GM18873 (cell line): ENCODE measurements around the gene TMEM220.

Experiments used
- ATAC-seq: cut with Tn5 transposase; IDR thresholded peaks from one replicate; pipeline ENCODE4 v1.9.1; 2021; ENCODE audit warnings: mild to moderate bottlenecking, moderate library complexity, moderate number of reproducible peaks; ENCODE audit not compliant: unreplicated experiment, low FRiP score

TMEM220 gene

DNA sequence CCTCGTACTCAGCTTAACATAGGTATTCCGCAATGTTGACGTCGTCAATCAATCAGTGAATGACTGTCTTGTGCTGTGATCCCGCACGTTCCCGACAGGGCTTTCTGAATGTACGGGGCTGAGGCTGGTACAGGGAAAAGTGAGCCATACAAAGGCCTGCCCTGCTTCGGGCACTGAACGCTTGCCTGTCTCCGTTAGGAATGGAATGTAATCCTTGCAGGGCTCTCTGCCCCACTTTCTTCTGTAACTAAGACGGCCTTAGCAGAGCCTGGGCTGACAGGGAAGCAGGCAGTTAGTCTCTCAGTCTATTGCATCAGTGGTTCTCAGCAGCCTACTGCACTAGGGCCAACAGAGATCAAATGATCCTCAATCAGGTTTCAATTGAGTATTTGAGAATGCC is 56.5 kb downstream of the TMEM220 start:
- ATAC-seq: no peak

DNA sequence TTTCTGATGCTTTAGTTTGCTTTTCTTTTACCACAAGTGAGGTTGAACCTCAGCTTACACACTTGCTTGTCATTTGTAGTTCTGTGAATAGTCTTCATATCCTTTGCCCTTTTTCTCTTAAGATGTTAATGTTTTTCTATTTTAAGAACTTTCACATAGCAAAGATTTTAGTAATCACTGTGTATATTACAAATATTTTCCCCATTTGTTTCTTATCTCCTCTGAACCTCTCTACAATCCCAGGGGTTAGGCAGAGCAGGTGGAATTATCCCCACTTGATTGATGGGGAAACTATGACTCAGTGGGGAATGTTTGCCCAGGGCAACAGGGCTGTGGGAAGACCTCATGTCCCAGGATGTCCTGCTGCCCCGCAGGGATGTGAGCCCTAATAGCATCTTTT is 61.0 kb downstream of the TMEM220 start:
- ATAC-seq: no peak

DNA sequence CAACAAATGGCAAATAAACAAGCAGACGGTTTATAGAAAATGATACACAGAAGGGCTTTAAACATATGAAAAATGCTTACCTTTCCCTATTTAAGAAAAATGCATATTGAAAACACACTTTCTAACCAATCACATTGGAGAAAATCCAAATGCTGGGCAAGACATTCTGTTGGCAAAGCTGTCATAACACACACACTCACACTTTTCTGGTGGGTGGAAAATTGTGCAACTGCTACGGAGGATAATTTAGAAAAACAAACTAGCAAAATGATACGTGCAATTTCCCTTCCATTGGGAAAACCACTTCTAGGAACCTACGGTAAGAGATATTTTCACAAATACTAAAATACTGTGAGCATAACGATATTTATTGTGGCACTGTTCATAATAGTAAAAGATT is 62.9 kb downstream of the TMEM220 start:
- no peak for ATAC-seq

DNA sequence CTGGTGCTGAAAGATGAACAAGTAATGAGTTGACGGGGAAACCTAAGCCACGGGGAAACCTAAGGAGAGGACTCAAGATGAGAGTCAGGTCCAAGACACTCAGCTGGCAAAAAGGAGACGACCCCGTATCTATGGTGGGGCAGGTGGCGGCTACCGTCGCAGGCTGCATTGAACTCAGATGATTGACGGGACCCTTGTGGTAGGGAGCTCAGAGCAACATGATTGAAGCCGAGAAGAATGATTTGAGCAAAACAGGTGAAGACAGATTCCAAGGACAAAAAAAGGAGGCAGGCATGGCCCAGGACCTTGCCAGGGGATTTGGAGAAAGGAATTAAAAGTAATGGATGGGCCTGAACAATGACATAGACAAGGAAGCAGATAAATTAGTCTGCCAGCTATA is 65.3 kb downstream of the TMEM220 start:
- no peak for ATAC-seq
